K562 (cell line): ENCODE results near the gene CD82. TPM values are rescaled to one million over a fixed set of nuclear protein-coding genes. Genes with fewer than 3 reads are reported as not detected.
A peak's percentile ranks its signal among the peaks of the same experiment; 100 is the strongest.

ENCODE experiments used
- ATF7 ChIP-seq: fragments of 450-650 bp; IDR thresholded peaks from 2 replicates; pipeline ENCODE4 v1.7.1; 2014; ENCODE audit warnings: mild to moderate bottlenecking, moderate library complexity
- CREM ChIP-seq: IDR thresholded peaks from 2 replicates; pipeline ENCODE4 v1.6.1; 2014; ENCODE audit warnings: antibody characterized with exemption, low read depth
- CXXC5 ChIP-seq: fragments of 250-450 bp; sonication (Bioruptor Pico); IDR thresholded peaks from 2 replicates; pipeline ENCODE4 v1.8.0; 2022; ENCODE audit warnings: inconsistent platforms, mild to moderate bottlenecking, moderate library complexity
- EGR1 ChIP-seq: fragments of 450-650 bp; conservative IDR thresholded peaks from 2 replicates; pipeline ENCODE4 v1.6.1; 2017; ENCODE audit warnings: mild to moderate bottlenecking
- GATAD2A ChIP-seq: fragments of 450-650 bp; IDR thresholded peaks from 2 replicates; pipeline ENCODE4 v1.6.1; 2017
- HBP1 ChIP-seq: fragments of 450-650 bp; formaldehyde crosslinking; IDR thresholded peaks from 2 replicates; pipeline ENCODE4 v1.4.0; 2022; ENCODE audit warnings: missing genetic modification characterization
- NR2C1 ChIP-seq, 2 experiments: fragments of 450-650 bp; IDR thresholded peaks; 2 replicates each; pipeline ENCODE4 v1.6.1; 2017; ENCODE audit warnings: mild to moderate bottlenecking in 2 of 2, antibody characterized with exemption in 1 of 2, inconsistent platforms in 1 of 2, missing compliant biosample characterization in 1 of 2, missing genetic modification characterization in 1 of 2
- PTRF ChIP-seq: fragments of 450-650 bp; IDR thresholded peaks from 2 replicates; pipeline ENCODE4 v1.6.1; 2016; ENCODE audit warnings: mild to moderate bottlenecking, missing genetic modification characterization, missing compliant biosample characterization
- RBM14 ChIP-seq: fragments of 200-400 bp; formaldehyde crosslinking; IDR thresholded peaks from 2 replicates; pipeline ENCODE4 v1.6.1; 2018; ENCODE audit warnings: low read depth, mild to moderate bottlenecking, low read length, moderate library complexity, borderline replicate concordance; ENCODE audit not compliant: insufficient read depth
- SMC3 ChIP-seq: conservative IDR thresholded peaks from 2 replicates; pipeline ENCODE4 v1.6.1; 2011; ENCODE audit warnings: low read depth, low read length, improper control_type of control experiment; ENCODE audit not compliant: insufficient read depth
- STAG1 ChIP-seq: sonication (generic); formaldehyde crosslinking; IDR thresholded peaks from 2 replicates; pipeline ENCODE4 v1.5.0; 2020; ENCODE audit warnings: missing genetic modification reagents, borderline replicate concordance
- TAF7 ChIP-seq: fragments of 450-650 bp; IDR thresholded peaks from 2 replicates; pipeline ENCODE4 v1.6.1; 2016; ENCODE audit warnings: missing genetic modification characterization, missing compliant biosample characterization
- TBP ChIP-seq: optimal IDR thresholded peaks from 2 replicates; pipeline ENCODE3; 2011; ENCODE audit warnings: low read depth, low read length, improper control_type of control experiment
- TFAP4 ChIP-seq: sonication (generic); formaldehyde crosslinking; IDR thresholded peaks from 2 replicates; pipeline ENCODE4 v1.8.0; 2022; ENCODE audit warnings: missing genetic modification reagents, mild to moderate bottlenecking, moderate library complexity, borderline replicate concordance
- TOE1 ChIP-seq, 2 experiments: fragments of 450-650 bp in 1 of 2; sonication (generic) in 1 of 2; formaldehyde crosslinking in 1 of 2; IDR thresholded peaks; 2 replicates each; pipeline versions ENCODE4 v1.7.1 to v1.8.0; 2016 to 2022; ENCODE audit warnings: borderline replicate concordance in 2 of 2, mild to moderate bottlenecking in 2 of 2, antibody characterized with exemption in 1 of 2, inconsistent platforms in 1 of 2, low read depth in 1 of 2, missing genetic modification reagents in 1 of 2, moderate library complexity in 1 of 2
- UBTF ChIP-seq, 2 experiments: IDR thresholded peaks; 2 replicates each; pipeline ENCODE4 v1.6.1; 2012; ENCODE audit warnings: improper control_type of control experiment in 2 of 2, low read depth in 2 of 2, low read length in 2 of 2, borderline replicate concordance in 1 of 2
- XRCC5 ChIP-seq: fragments of 200-400 bp; formaldehyde crosslinking; IDR thresholded peaks from 2 replicates; pipeline ENCODE4 v1.6.1; 2017; ENCODE audit warnings: low read depth, mild to moderate bottlenecking, low read length
- ZBTB17 ChIP-seq: fragments of 450-650 bp; formaldehyde crosslinking; IDR thresholded peaks from 2 replicates; pipeline ENCODE4 v1.4.0; 2020; ENCODE audit warnings: mild to moderate bottlenecking
- ZNF79 ChIP-seq: fragments of 250-450 bp; sonication (Bioruptor Pico); IDR thresholded peaks from 2 replicates; pipeline ENCODE4 v1.4.0; 2020; ENCODE audit warnings: low read depth, mild to moderate bottlenecking, moderate library complexity
- polyA plus RNA-seq, 8 experiments: library from polyadenylated mRNA; depleted of rRNA in 4 of 8; stranded (reverse) in 5 of 8; unstranded in 3 of 8; fragments of >200 nt; fragmentation: Nextera tagmentation in 2 of 8; fragmentation: Illumina TruSeq in 1 of 8; extraction: Ambion mirVana in 2 of 8; extraction: Trizol in 1 of 8; gene quantifications; 2 replicates each; pipeline versions ENCODE4 v1.2.1 to v1.2.3, GENCODE V29; 2011 to 2014; ENCODE audit warnings: inconsistent platforms in 1 of 8, missing spikeins in 1 of 8
- total RNA-seq, 7 experiments: library from RNA; depleted of rRNA in 6 of 7; stranded (reverse); fragments of >200 nt in 6 of 7; fragmentation: Illumina TruSeq in 2 of 7; extraction: Trizol in 2 of 7; gene quantifications; 2 replicates each; pipeline versions ENCODE4 v1.2.1 to v1.2.3, GENCODE V29; 2011 to 2021; ENCODE audit warnings: low replicate concordance in 1 of 7
- TF ChIP-seq, protein P1 (sequence below): fragments of 250-450 bp; sonication (Bioruptor Pico); IDR thresholded peaks from 2 replicates; pipeline ENCODE4 v1.9.0; 2021; ENCODE audit warnings: mild to moderate bottlenecking, inconsistent platforms

Gene CD82
- total and polyA plus RNA-seq, 9 of the 15 experiments (the other 6 are each of a cell fraction or from before 2014, with no cell fraction given), result 0.27 to 9.4 (median 3.0) TPM

DNA sequence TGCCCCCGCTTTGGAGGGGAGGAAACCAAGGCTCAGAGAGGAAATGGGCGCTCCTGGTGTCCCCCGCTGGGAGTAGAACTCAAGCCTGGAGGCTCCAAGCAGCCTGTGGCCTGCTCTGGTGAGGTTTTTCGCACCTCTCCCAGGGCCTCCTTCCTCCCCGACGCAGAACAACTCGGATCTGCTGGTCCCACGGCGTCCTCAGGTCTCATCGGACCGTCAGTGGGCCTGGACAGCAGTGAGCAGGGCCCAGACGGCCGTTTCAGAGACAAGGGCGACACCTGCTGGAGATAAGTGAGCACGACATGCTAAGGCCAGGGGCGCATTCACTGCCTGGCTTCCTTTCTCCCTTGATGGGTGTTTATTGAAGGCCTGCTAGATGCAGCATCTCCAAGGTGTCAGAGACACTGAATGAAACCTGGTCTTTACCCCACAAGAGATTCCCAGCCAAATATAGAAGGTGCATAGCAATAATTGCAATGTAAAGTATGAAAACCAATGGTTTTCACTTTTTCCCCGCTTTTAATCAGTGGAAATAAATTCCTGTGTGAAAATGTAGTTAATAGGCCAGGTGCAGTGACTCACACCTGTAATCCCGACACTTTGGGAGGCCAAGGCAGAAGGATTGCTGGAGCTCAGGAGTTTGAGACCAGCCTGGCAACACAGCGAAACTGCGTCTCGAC, 26.9 kb upstream of the CD82 start (continued):
- peak; percentile 29; the same call in 1 of the 2 replicates for TF ChIP-seq ATF7
- TF ChIP-seq PTRF (tag), result no peak
- TF ChIP-seq HBP1 (CRISPR knock-in tag), result no peak
- TF ChIP-seq ZBTB17 (CRISPR knock-in tag), result peak; percentile 58; the same call in 1 of the 2 replicates
- TF ChIP-seq CREM, result peak; percentile 62; the same call in 1 of the 2 replicates
- TF ChIP-seq STAG1 (CRISPR knock-in tag), result peak; percentile 81
- TF ChIP-seq, protein P1, sequence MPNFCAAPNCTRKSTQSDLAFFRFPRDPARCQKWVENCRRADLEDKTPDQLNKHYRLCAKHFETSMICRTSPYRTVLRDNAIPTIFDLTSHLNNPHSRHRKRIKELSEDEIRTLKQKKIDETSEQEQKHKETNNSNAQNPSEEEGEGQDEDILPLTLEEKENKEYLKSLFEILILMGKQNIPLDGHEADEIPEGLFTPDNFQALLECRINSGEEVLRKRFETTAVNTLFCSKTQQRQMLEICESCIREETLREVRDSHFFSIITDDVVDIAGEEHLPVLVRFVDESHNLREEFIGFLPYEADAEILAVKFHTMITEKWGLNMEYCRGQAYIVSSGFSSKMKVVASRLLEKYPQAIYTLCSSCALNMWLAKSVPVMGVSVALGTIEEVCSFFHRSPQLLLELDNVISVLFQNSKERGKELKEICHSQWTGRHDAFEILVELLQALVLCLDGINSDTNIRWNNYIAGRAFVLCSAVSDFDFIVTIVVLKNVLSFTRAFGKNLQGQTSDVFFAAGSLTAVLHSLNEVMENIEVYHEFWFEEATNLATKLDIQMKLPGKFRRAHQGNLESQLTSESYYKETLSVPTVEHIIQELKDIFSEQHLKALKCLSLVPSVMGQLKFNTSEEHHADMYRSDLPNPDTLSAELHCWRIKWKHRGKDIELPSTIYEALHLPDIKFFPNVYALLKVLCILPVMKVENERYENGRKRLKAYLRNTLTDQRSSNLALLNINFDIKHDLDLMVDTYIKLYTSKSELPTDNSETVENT (CRISPR knock-in tag), result 0 out of 2 replicates have a peak, but pooled peaks have one; percentile 38
- 0 out of 2 replicates have a peak, but pooled peaks have one; percentile 20 for TF ChIP-seq TAF7
- peak; percentile 99 for TF ChIP-seq SMC3
- TF ChIP-seq EGR1, result no peak
- TF ChIP-seq RBM14, result no peak
- TF ChIP-seq CXXC5 (CRISPR knock-in tag), result peak; percentile 41; the same call in 1 of the 2 replicates
- TF ChIP-seq TBP, result no peak
- peak; percentile 51; the same call in 1 of the 2 replicates for TF ChIP-seq GATAD2A
- TF ChIP-seq ZNF79 (CRISPR knock-in tag), result no peak
- TF ChIP-seq TOE1 (IDR thresholded peaks at IDR 0.05; ENCODE audit: borderline replicate concordance), result peak; percentile 51; the same call in 1 of the 2 replicates
- TF ChIP-seq TOE1 (CRISPR knock-in tag; IDR thresholded peaks at IDR 0.05; ENCODE audit: borderline replicate concordance, low read depth), result no peak
- TF ChIP-seq TFAP4 (CRISPR knock-in tag), result peak; percentile 44; the same call in 1 of the 2 replicates
- TF ChIP-seq UBTF (IDR thresholded peaks at IDR 0.05; ENCODE audit: borderline replicate concordance in 1 of 2, low read depth in 2 of 2, low read length in 2 of 2), result peak in 1 of 2 experiments; percentile 24; a peak in 1 of 4 replicates
- TF ChIP-seq NR2C1 (IDR thresholded peaks at IDR 0.05), result no peak
- 0 out of 2 replicates have a peak, but pooled peaks have one; percentile 24 for TF ChIP-seq NR2C1 (tag; IDR thresholded peaks at IDR 0.05)
- TF ChIP-seq XRCC5, result peak; percentile 76; the same call in 1 of the 2 replicates
